Stimulated activated CD4-positive, alpha-beta T cell treated with anti-CD3 and anti-CD28 coated beads, Interleukin-15, amount 100 ng/mL, for 24 hours (primary cell): ENCODE measurements around the gene FUCA1.
"Not testable (repeated sequence)": the region's sequence is repeated elsewhere in the genome, so short reads cannot be mapped to it uniquely, and the experiment has no call there.

Experiments
- DNase-seq: peaks from one replicate; pipeline ENCODE4 v3.0.0-alpha.2; 2020

Gene FUCA1

GRCh38 chr1:23867895-23868556, at the start of gene FUCA1:
Gene FUCA1, minus strand, starts transcription at chr1:23868290. Its CDS starts 4 bp downstream, at chr1:23868286.
- peak; percentile 96 for DNase-seq

GRCh38 chr1:23916209-23917131, 48.4 kb upstream of the FUCA1 start:
- peak; percentile 61 for DNase-seq

DNA sequence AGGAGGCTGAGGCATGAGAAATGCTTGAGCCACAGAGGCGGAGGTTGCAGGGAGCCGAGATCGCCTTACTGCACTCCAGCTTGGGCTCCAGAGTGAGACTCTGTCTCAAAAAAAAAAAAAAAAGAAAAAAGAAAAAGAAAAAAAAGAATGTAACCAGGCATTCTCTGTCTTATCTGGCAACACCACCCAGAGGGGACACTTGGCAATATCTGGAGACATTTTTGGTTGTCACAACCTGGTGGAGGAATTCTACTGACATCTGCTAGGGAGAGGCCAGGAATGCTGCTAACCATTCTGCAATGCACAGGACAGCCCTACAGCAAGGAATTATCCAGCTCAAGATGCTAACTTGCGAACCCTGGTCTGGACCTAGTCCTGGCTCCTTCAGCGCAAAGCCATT, 47.4 kb upstream of the FUCA1 start:
- DNase-seq: no peak

DNA sequence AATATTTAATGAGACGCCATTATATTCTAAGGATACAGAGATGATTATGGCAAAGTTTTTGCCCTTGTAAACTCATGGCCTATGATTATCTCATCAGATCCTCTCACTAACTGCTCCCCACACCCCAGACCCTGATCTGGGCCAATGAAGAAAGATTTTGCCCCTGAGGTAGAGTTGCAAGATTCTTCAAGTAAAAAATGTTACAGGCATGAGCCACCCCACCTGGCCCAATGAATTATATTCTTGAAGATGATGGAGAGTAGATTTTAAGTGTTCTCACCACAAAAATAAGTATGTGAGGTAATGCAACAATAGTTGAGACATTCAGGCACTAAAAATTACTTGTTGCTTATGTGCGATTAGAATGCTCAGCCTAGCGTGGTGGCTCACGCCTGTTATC, 46.8 kb upstream of the FUCA1 start:
- no peak for DNase-seq

GRCh38 chr1:23913212-23913880, 45.3 kb upstream of the FUCA1 start, which contains the start of gene CNR2:
Gene CNR2, minus strand, starts transcription at chr1:23913362. Its CDS starts 37,745 bp downstream, at chr1:23875617.
- DNase-seq: no peak

DNA sequence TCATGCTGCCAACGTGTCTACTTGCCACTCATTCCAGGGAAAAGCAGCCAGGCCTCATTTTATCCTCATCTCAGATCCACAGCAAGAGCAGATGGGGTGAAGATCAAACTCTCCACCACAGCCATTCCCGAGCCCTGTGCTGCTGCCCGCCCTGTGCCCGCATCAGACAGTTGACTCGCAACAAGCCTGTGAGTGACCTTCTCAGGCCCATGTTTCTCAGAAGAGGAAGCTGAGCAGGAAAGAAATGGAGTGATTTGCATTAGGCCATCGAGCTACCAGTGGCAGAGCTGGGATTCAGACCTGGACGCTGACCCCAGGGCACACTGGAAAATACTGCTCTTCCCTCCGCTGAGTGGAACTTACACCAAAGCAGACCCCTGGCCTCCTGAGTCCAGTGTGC, 43.8 kb upstream of the FUCA1 start:
- no peak for DNase-seq

GRCh38 chr1:23910553-23911246, 42.6 kb upstream of the FUCA1 start:
- DNase-seq: no peak

GRCh38 chr1:23910144-23910543, 42.1 kb upstream of the FUCA1 start:
- no peak for DNase-seq

GRCh38 chr1:23909412-23909811, 41.3 kb upstream of the FUCA1 start:
- no peak for DNase-seq

DNA sequence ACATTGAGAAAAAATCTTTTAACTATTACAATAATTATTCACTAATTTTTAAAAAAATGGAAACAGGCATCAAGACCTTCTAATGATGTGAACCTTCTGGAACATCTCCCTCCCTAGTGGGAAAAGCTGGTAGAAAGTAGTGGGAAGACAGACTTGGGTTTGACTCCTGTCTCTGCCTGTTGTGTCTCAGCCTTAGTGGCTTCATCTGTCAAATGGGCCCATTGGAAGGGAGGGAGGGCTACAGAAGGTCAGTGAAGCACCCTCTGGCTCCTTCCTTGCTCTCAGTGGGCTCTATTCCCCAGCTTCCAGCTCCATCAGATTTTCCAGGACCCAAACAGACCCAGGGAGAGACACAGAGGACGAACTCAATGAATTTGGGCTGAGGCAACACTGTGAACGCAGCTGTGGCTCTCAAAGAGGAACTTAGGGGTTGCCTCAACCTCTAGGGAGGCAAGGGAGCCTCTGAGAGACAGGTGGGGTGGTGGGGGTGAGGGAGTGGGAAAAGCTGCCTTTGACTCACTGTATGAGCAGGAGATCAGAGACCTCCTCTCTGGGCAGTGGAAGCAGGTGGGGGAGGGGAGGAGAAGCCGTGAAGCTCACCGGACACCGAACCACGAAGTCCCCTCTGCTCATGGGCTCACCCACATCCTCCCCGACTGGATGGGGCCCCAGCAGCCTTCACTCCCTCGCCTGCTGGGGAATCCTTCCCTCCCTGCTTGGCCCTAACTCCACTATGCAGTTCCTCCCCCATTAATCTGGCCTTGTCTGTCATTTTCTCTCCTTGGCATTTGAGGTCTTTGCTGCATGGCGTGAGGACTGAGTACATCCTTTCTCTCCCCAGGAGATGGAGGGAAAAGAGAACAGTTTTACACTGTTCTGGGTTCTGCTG, 40.6 kb upstream of the FUCA1 start:
- DNase-seq: peak; percentile 16

GRCh38 chr1:23906731-23907130, 38.6 kb upstream of the FUCA1 start:
- no peak for DNase-seq

DNA sequence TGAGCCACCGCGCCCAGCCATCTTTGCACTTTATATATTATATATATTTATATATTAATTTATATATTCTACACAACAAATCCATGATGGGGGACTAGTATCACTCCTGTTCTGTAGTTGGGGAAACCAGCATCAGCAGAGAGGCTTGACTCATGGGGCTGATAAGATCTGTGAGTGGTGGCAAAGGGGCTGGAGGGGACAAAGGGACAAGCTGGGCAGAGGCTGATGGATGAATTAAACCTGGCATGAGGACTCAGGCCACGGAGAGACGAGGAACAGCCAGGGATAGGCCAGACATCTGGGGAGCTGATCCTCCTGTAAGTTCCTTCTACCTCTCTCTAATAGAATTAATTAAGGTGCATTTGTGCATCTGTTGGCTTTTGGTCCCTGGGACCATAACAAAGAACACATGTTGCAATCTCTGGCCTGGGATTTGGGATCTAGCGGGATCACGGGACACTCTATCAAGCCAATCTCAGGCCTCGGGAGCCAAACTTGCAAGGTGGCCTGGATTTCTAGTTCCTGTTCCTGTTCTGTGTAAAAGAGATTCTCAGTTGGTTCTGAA, 37.5 kb upstream of the FUCA1 start:
- DNase-seq: no peak

DNA sequence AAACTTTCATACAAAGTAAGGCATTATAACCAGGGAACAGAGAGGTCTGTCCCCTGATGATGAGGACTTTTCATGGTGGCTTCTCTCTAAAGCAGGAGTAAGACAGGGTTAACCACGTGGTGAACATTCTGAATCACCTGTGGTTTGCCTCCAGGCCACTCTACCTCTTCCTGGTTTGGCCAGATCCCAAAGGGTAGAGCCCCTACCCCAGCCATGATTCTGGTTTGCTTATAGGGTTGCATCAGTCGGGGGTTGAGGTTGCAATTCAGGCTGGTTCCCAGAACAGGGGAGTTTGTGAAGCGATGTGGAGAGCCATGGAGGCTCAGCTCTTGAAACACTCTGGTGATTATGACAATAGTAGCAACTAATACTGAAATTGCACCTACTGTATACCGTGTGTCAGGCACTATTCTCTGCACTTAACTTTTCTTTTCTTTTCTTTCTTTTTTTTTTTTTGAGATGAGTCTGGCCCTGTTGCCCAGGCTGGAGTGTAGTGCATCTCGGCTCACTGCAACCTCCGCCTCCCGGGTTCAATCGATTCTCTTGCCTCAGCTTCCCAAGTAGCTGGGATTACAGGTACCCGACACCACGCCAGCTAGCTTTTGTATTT, 36.8 kb upstream of the FUCA1 start:
- DNase-seq: peak; percentile 48

DNA sequence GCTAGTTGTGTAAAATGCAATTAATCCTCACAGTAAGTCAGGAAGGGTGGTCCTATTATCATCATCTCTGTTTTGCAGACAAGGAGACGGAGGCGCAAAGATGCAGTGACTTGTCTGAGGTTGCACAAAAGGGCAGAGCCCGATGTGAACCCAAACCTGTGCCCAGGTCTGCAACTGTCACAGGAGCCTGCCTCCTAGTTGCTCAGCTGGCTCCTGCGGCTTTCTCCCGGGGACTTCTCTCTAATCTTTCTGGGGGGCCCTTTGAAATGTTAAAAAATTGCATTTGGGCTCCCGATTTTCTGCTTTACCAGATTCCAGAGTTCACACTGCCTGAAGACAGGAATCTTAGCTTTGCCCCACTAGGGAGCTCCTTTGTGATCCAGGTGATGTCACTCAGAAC, 35.7 kb upstream of the FUCA1 start:
- DNase-seq: no peak

DNA sequence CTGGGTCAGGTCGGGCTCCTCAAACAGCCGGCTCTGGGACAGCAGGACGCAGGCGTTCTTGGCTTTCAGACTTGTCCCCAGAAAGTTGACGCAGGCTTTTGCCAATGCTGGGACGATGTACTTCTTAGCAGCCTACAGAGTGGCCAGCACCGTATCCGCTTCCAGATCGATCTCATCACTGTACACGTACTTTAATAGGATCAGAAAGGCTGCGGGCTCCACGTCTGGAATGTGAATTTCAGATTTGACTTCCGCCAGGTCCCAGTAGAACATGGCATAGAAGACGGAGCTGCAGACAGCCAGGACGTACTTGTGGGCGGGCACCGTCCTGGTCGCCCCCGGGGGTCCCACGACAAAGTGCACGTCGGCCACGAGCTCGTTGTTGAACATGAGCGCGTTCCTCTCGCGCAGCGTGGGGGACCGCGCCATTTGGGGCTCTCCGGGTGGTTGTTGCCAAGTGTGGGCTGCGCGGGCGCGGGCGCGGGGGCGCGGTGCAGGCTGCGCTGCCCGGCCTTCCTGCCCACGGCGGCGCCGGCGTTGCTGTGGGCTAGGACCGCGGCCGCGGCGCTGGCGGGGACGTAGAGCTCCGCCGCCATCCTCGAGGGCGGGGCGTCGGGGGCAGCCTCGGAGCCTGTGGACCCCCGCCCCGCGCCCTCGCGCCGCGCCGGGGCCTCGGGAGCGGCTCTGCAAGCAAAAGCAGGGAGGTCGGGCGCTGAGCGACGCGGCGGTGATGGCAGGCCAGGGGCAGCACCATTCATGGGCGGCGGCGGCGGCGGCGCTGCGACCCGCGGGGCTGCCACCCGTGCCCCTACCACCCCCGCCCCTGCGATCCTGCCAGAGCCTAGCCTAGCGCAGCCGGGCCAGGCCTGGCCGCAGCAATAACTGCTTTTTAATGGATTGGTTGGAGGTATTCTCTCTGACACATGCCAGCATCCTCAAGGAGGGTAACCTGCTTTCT, 34.5 kb upstream of the FUCA1 start:
- DNase-seq: no peak

DNA sequence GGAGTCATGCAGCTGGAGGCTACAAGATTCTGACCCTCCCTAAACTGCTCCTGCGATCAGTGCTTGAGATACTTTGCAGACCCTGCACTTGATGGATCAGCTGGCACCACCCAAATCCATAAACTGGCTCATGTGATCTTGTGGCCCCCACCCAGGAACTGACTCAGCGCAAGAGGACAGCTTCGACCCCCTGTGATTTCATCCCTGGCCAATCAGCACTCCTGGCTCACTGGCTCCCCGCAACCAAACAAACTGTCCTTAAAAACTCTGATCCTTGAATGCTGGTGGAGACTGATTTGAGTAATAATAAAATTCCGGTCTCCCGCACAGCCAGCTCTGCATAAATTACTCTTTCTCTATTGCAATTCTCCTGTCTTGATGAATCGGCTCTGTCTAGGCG, 31.9 kb upstream of the FUCA1 start:
- not testable (repeated sequence) for DNase-seq

GRCh38 chr1:23899070-23899469, 31.0 kb upstream of the FUCA1 start:
- no peak for DNase-seq

DNA sequence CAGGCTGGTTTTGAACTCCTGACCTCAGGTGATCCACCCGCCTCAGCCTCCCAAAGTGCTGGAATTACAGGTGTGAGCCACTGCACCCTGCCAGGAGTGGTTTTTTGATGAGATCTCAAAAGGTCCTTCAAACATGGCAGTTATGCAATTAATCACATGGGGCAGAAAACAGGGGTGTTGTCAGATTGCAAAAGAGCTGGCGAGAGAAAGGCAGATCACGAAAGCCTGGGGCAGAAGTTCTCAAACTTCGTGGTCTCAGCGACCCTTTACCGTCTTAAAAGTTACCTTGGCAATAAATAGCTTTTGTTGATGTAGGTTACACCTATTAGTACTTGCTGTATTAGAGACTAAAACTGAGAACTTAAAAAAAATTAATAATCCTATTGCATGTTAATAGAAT, 29.0 kb upstream of the FUCA1 start:
- no peak for DNase-seq

GRCh38 chr1:23896491-23896890, 28.4 kb upstream of the FUCA1 start:
- DNase-seq: no peak

DNA sequence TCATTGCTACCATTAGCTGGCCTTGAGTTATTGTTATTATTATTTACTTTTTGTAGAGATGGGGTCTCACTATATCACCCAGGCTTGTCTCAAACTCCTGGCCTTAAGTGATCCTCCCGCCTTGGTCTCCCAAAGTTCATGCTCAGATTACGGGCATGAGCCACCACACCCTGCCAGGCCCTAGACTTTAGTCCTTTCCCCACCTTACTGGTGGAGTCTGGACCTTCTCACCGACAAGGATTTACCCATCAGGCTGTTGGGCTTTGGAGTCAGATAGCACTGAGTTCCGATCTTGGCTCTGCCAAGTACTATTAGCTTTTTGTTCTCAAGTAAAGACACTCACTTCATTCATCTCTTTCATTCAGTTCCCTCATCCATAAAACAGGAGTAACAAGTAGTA, 27.9 kb upstream of the FUCA1 start:
- no peak for DNase-seq
